Stomach (tissue), 9 donors: ENCODE data around the gene KCNMB4. TPM values are rescaled to one million over a fixed set of nuclear protein-coding genes. Genes with fewer than 3 reads are reported as not detected.

Source experiments
- DNase-seq, 2 donors: peaks; one replicate each; pipeline versions ENCODE4 v3.0.0 to v3.0.0-alpha.2; 2013 to 2019
- H3K27ac ChIP-seq, 5 donors: fragments of 200-600 bp in 4 of 5; sonication (generic) in 4 of 5; one replicate each; pipeline ENCODE4 v1.5.1; 2013 to 2019; ENCODE audit warnings: mild to moderate bottlenecking in 1 of 5, moderate library complexity in 1 of 5
- H3K27me3 ChIP-seq, 3 donors: fragments of 200-600 bp; sonication (generic); one replicate each; pipeline ENCODE4 v1.5.1; 2017 to 2019; ENCODE audit warnings: mixed run types in 1 of 3
- H3K36me3 ChIP-seq, 4 donors: fragments of 200-600 bp; sonication (generic); 1 replicate in 3 of 4; 2 replicates in 1 of 4; pipeline ENCODE4 v1.5.1; 2016 to 2019
- H3K4me1 ChIP-seq, 4 donors: fragments of 200-600 bp; sonication (generic); one replicate each; pipeline ENCODE4 v1.5.1; 2016 to 2019
- H3K4me3 ChIP-seq, 4 donors: fragments of 200-600 bp; sonication (generic) in 3 of 4; one replicate each; pipeline ENCODE4 v1.5.1; 2016 to 2019; ENCODE audit warnings: mild to moderate bottlenecking in 1 of 4
- H3K9me3 ChIP-seq, 4 donors: fragments of 200-600 bp; sonication (generic); one replicate each; pipeline ENCODE4 v1.5.1; 2016 to 2019
- CTCF ChIP-seq, 7 experiments: fragments of 450-650 bp in 4 of 7; fragments of 200-600 bp in 3 of 7; sonication (generic) in 3 of 7; IDR thresholded peaks; one replicate each; pipeline ENCODE4 v1.5.1; 2016 to 2019; ENCODE audit warnings: antibody characterized with exemption in 7 of 7, control low read depth in 2 of 7, mild to moderate bottlenecking in 1 of 7
- EP300 ChIP-seq: sonication (generic); formaldehyde crosslinking; IDR thresholded peaks from one replicate; pipeline ENCODE4 v1.6.1; 2017; ENCODE audit warnings: antibody characterized with exemption
- POLR2A ChIP-seq, 4 donors: fragments of 450-650 bp; IDR thresholded peaks; one replicate each; pipeline ENCODE4 v1.6.1; 2016; ENCODE audit warnings: antibody characterized with exemption in 4 of 4, control low read depth in 2 of 4, mild to moderate bottlenecking in 1 of 4, moderate library complexity in 1 of 4
- POLR2AphosphoS5 ChIP-seq, 3 donors: sonication (generic); formaldehyde crosslinking; IDR thresholded peaks; one replicate each; pipeline ENCODE4 v1.6.1; 2016; ENCODE audit warnings: antibody characterized with exemption in 3 of 3
- WGBS, 5 donors: extraction: QIAGEN DNeasy Blood & Tissue Kit in 3 of 5; methylation state at CpG; one replicate each; pipeline versions ENCODE4 v1.1.5 to v1.1.7; 2013 to 2018; 5-methylcytosine and 5-hydroxymethylcytosine counted together
- intact Hi-C: fragments of 100-400 bp; cut with DNase I; formaldehyde crosslinking; loops from one replicate; pipeline ENCODE4 v1.15.1; 2023; ENCODE audit warnings: low total_unique reads
- polyA plus RNA-seq, 3 donors: library from polyadenylated mRNA; stranded (reverse); fragments of 200-250 nt; gene quantifications; one replicate each; pipeline ENCODE4 v1.2.3, GENCODE V29; 2013
- total RNA-seq, 5 donors: library from RNA; depleted of rRNA; stranded (reverse); fragments of >200 nt; gene quantifications; one replicate each; pipeline versions ENCODE4 v1.1.0 to v1.2.3, GENCODE V29; 2014 to 2016
- donor health status: healthy with polysubstance abuse.
- donor health status: Bipolar disorder and iron deficiency.
- donor health status: healthy.

KCNMB4 gene
- total and polyA plus RNA-seq, 8 donors = under 0.01 to 6.2 (median 2.0) TPM; not detected in 2

- no peaks in the 10 kb centered on the region for H3K4me1 ChIP-seq
- no peaks in the 10 kb centered on the region for H3K27me3 ChIP-seq
- peaks cover 0 to 7% (median 0%) of the 10 kb centered on the region in 4 donors for H3K36me3 ChIP-seq
- intact Hi-C loops = no loop called here
- no peak overlapping the region for H3K27ac ChIP-seq
- DNase-seq = no peak
- 31 to 55% (median 38%) methylated on average over 3 of the region's 3 CpGs for WGBS, 5 donors
- no peak for TF ChIP-seq POLR2A (IDR thresholded peaks at IDR 0.05)
- TF ChIP-seq POLR2AphosphoS5 (IDR thresholded peaks at IDR 0.05) = no peak
- no peak for TF ChIP-seq CTCF (IDR thresholded peaks at IDR 0.05)
- TF ChIP-seq EP300 = no peak
- H3K4me3 ChIP-seq = no peak overlapping the region
- H3K9me3 ChIP-seq = no peaks in the 10 kb centered on the region
Measured at GRCh38 chr12:70400124-70400523, 34.0 kb downstream of the KCNMB4 start.

- DNase-seq = no peak
- H3K27ac ChIP-seq = no peak overlapping the region
- no peaks in the 10 kb centered on the region for H3K27me3 ChIP-seq
- no peaks in the 10 kb centered on the region for H3K9me3 ChIP-seq
- no peak overlapping the region for H3K4me3 ChIP-seq
- 35 to 83% (median 79%) methylated on average over 1 of the region's 1 CpG for WGBS, 5 donors
- H3K36me3 ChIP-seq = peaks cover 0 to 7% (median 0%) of the 10 kb centered on the region in 4 donors
- no peaks in the 10 kb centered on the region for H3K4me1 ChIP-seq
- intact Hi-C loops = no loop called here
- TF ChIP-seq EP300 (no peak), CTCF (IDR thresholded peaks at IDR 0.05) (no peak), POLR2AphosphoS5 (IDR thresholded peaks at IDR 0.05) (no peak), POLR2A (IDR thresholded peaks at IDR 0.05) (no peak)
Measured at GRCh38 chr12:70402597-70402996, 36.5 kb downstream of the KCNMB4 start.

GRCh38 chr12:70403826-70404225, 37.7 kb downstream of the KCNMB4 start:
- no peaks in the 10 kb centered on the region for H3K9me3 ChIP-seq
- H3K27ac ChIP-seq = no peak overlapping the region
- no peak overlapping the region for H3K4me3 ChIP-seq
- TF ChIP-seq POLR2AphosphoS5 (IDR thresholded peaks at IDR 0.05) (no peak), POLR2A (IDR thresholded peaks at IDR 0.05) (no peak), CTCF (IDR thresholded peaks at IDR 0.05) (no peak), EP300 (no peak)
- no peak for DNase-seq
- intact Hi-C loops = no loop called here
- peaks cover 0 to 7% (median 0%) of the 10 kb centered on the region in 4 donors for H3K36me3 ChIP-seq
- H3K27me3 ChIP-seq = no peaks in the 10 kb centered on the region
- no peaks in the 10 kb centered on the region for H3K4me1 ChIP-seq

- H3K27ac ChIP-seq = no peak overlapping the region
- WGBS, 5 donors = 86 to 92% (median 92%) methylated on average over 16 of the region's 16 CpGs
- TF ChIP-seq POLR2AphosphoS5 (IDR thresholded peaks at IDR 0.05) (no peak), POLR2A (IDR thresholded peaks at IDR 0.05) (no peak), EP300 (no peak), CTCF (IDR thresholded peaks at IDR 0.05) (no peak)
- H3K4me1 ChIP-seq = no peaks in the 10 kb centered on the region
- DNase-seq = no peak
- no peak overlapping the region for H3K4me3 ChIP-seq
- intact Hi-C loops = no loop called here
- H3K36me3 ChIP-seq = no peaks in the 10 kb centered on the region
- H3K27me3 ChIP-seq = no peaks in the 10 kb centered on the region
- no peaks in the 10 kb centered on the region for H3K9me3 ChIP-seq
Measured at GRCh38 chr12:70408004-70408790, 42.1 kb downstream of the KCNMB4 start.
